GM12874 (cell line): ENCODE data around the gene BBS1.
A peak's percentile ranks its signal among the peaks of the same experiment; 100 is the strongest.

Source experiments
- CTCF ChIP-seq: IDR thresholded peaks from 2 replicates; pipeline ENCODE4 v1.5.1; 2011; ENCODE audit warnings: low read depth, mild to moderate bottlenecking, control low read depth, low read length, moderate library complexity; ENCODE audit not compliant: insufficient read depth

The BBS1 gene

DNA sequence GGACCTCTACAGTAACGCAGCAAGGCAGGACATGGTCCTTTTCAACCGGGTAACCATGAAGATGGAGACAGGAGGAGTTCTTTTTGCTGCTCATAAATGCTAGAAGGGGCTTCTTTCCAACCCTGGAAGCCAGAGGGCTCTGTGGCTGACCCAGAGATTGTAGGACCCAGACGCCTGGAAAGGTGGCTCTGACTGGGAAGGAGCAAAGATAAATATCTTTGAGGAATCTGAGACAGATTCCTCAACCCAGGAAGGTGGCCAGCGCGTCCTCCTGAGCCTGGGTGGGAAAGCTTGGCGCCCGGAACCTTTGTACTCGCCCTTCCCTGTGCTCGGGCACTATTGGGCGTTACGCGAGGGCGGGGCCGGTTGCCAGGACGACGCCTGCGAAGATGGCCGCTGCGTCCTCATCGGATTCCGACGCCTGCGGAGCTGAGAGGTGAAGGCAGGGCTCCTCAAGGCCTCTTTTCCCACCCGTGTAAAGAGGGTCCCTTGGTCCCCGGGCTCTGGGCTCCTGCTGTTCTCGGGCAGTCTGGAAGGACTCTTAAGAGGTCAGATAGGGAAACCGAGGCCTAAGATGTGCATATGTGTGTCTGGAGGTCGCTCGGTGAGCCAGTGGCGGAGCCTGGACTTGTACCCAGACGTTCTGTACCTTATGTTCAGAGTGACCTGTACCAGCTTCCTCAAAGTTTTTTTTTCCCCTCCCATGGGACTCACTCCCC, at the start of gene BBS1:
BBS1 (plus strand) TSS at position 365 of the 719 bp plus-strand sequence; CDS start at position 390, 25 bp downstream.
- no peak for TF ChIP-seq CTCF

DNA sequence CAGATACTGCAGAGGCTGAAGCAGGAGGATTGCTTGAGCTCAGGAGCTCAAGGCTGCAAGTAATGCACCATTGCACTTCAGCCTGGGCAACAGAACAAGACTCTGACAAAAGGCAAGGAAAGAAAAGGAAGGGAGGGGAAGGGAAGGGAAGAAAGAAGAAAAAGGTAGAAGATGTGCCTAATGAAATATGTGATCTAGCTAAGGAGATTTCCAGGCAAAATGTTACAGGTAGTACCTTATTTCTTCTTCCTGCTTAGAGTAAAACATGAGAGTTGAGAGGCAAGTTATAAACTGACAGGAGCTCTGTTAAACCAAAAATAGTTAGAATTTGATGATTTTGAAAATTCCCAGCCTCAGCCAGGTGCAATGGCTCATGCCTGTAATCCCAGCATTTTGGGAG, 48.4 kb upstream of the BBS1 start:
- no peak for TF ChIP-seq CTCF

DNA sequence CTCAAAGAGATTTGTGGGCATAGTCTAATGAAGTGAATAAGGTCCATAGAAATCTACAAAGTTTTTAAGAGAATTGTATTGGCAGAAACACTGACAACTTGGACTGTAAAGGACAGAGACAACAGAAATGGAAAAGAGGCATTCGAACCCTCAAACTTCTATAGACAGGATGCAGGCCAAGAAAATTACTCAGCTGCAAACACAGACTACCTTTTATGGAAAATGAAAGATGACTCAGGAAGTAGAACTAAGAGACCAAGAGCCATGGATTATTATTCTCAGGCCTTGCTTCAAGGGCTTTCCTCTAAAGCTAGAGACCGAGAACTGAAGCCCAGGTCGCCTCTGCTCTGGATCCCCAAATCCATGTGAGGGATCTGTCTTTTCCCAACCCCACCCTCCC, 47.5 kb upstream of the BBS1 start:
- TF ChIP-seq CTCF, result no peak

- TF ChIP-seq CTCF, result no peak
Observed at GRCh38 chr11:66464916-66465315, 45.5 kb upstream of the BBS1 start.

DNA sequence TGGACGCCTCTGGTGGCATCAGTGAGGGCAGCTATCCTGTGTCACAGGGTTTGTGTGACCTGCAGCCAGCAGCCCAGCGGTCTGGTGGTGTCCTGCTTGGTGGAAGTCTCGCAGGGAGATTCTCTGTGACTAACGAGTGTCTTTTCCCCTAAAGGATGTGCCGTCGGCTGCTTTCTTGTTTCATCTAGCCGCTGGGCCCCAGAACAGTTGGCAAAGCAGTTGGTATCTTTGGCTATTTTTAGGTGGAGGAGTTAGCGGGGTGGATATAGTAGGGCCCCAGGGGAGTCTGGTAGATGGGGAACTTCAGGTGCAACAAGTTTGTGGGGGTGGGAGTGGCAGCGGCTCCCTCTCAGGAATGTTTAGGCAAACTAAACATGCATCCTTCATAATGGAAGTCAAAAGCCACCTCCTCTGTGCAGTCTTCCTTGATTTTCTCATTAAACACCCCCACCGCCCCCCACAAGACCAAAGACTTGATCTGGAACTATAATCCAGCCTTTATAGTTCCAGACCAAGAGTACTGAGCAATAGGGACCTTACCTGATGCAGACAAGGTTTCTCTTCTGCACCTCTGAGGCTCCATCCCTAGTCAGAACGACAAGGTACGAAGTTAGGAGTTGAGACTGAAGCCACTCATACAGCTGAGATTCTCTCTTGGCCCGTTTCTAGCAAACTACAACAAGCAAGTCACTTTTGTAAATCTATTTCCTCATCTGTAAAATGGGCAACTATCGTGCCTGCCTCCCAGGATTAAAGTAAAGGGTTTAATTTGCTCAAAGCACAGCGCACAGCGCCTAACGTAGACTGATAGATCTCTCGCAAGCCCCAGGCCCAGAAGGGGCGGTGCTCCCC, 44.8 kb upstream of the BBS1 start:
- TF ChIP-seq CTCF, result no peak

GRCh38 chr11:66466225-66467033, 44.0 kb upstream of the BBS1 start, which contains the start of gene PELI3:
Gene PELI3 (plus strand): TSS chr11:66466905. CDS start chr11:66468129, 1,224 bp downstream.
- no peak for TF ChIP-seq CTCF

GRCh38 chr11:66467034-66467659, 43.3 kb upstream of the BBS1 start:
- TF ChIP-seq CTCF, result peak; percentile 41
